SK-N-SH treated with all-trans-retinoic acid at 6 μM for 48 hours (cell line): ENCODE results near the gene PSEN1.

Experiments
- ARNTL ChIP-seq: fragments of 450-650 bp; formaldehyde crosslinking; IDR thresholded peaks from 2 replicates; pipeline ENCODE4 v1.5.0; 2020; ENCODE audit warnings: low read depth, mild to moderate bottlenecking, moderate library complexity, borderline replicate concordance
- CSDC2 ChIP-seq: fragments of 250-450 bp; sonication (Bioruptor Pico); IDR thresholded peaks from 2 replicates; pipeline ENCODE4 v1.5.0; 2020; ENCODE audit warnings: mild to moderate bottlenecking, moderate library complexity
- GLIS3 ChIP-seq: fragments of 250-450 bp; sonication (Bioruptor Pico); IDR thresholded peaks from 2 replicates; pipeline ENCODE4 v1.5.0; 2020; ENCODE audit warnings: mild to moderate bottlenecking, moderate library complexity
- ISL1 ChIP-seq: fragments of 250-450 bp; sonication (Bioruptor Pico); IDR thresholded peaks from 2 replicates; pipeline ENCODE4 v2.1.2; 2022; ENCODE audit warnings: mild to moderate bottlenecking, moderate library complexity
- PATZ1 ChIP-seq: fragments of 250-450 bp; sonication (Bioruptor Pico); IDR thresholded peaks from 2 replicates; pipeline ENCODE4 v1.8.0; 2020; ENCODE audit warnings: mild to moderate bottlenecking, moderate library complexity, borderline replicate concordance
- RARB ChIP-seq: fragments of 250-450 bp; sonication (Bioruptor Pico); IDR thresholded peaks from 2 replicates; pipeline ENCODE4 v1.8.0; 2021; ENCODE audit warnings: mild to moderate bottlenecking, moderate library complexity
- SNAI2 ChIP-seq: fragments of 250-450 bp; sonication (Bioruptor Pico); IDR thresholded peaks from 2 replicates; pipeline ENCODE4 v1.5.0; 2020; ENCODE audit warnings: mild to moderate bottlenecking, moderate library complexity
- ZC3H10 ChIP-seq: fragments of 250-450 bp; sonication (Bioruptor Pico); IDR thresholded peaks from 2 replicates; pipeline ENCODE4 v1.5.1; 2021; ENCODE audit warnings: mild to moderate bottlenecking, moderate library complexity
- ZFP3 ChIP-seq: fragments of 250-450 bp; sonication (Bioruptor Pico); IDR thresholded peaks from 2 replicates; pipeline ENCODE4 v1.5.0; 2020; ENCODE audit warnings: mild to moderate bottlenecking, moderate library complexity
- ZFP30 ChIP-seq: fragments of 450-650 bp; formaldehyde crosslinking; IDR thresholded peaks from 2 replicates; pipeline ENCODE4 v1.5.0; 2022; ENCODE audit warnings: mild to moderate bottlenecking, moderate library complexity
- ZNF70 ChIP-seq: fragments of 450-650 bp; formaldehyde crosslinking; IDR thresholded peaks from 2 replicates; pipeline ENCODE4 v1.5.0; 2020; ENCODE audit warnings: mild to moderate bottlenecking, moderate library complexity
- ZNF8 ChIP-seq: fragments of 450-650 bp; formaldehyde crosslinking; IDR thresholded peaks from 2 replicates; pipeline ENCODE4 v1.5.0; 2020; ENCODE audit warnings: mild to moderate bottlenecking, moderate library complexity

- TF ChIP-seq GLIS3 (CRISPR knock-in tag) (no peak), ARNTL (no peak), ZFP3 (CRISPR knock-in tag) (no peak), ZNF70 (CRISPR knock-in tag) (no peak), SNAI2 (CRISPR knock-in tag) (no peak), ZNF8 (CRISPR knock-in tag) (no peak), PATZ1 (CRISPR knock-in tag) (no peak), CSDC2 (CRISPR knock-in tag) (no peak), ZFP30 (CRISPR knock-in tag) (no peak), ISL1 (CRISPR knock-in tag) (no peak), RARB (CRISPR knock-in tag) (no peak), ZC3H10 (no peak)
Observed at GRCh38 chr14:73236752-73237218, 100.5 kb downstream of the PSEN1 start.
